Stimulated activated naive CD8-positive, alpha-beta T cell treated with anti-CD3 and anti-CD28 coated beads, Interleukin-15, Interleukin-2, amounts not matched to agents 100 U/mL and 50 U/mL, for 24 hours (primary cell): ENCODE data around the gene ADGRA1.
A peak's percentile ranks its signal among the peaks of the same experiment; 100 is the strongest.

ENCODE experiments used
- ATAC-seq: fragments of 150-1000 bp; cut with Tn5 transposase; one replicate; pipeline ENCODE4 v1.10.0; 2021
- DNase-seq: peaks from one replicate; pipeline ENCODE4 v3.0.0; 2021

ADGRA1 gene

GRCh38 chr10:133113146-133113830, 25.6 kb downstream of the ADGRA1 start:
- DNase-seq (no peak), ATAC-seq (no peak)

GRCh38 chr10:133113847-133114246, 26.1 kb downstream of the ADGRA1 start:
- DNase-seq = no peak
- ATAC-seq = no peak

DNA sequence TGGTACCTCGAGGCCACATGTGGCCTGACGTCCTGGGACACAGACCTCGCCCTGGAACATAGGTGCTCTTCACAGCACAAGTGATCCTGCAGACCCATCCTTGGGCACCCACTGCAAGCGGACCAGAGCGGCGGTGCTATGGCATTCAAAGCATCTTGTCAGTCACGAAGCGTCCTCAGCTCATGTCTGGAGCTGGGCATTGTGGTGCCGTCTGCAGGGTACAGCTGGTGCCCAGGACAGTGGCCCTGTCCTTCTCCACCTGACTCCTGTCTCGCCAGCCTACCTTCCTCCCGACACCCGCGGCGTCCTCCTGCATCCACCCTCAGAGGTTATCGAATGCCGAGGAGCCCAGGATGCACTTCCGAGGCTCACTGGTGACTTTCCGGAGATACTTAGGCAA, 26.5 kb downstream of the ADGRA1 start:
- ATAC-seq (no peak), DNase-seq (no peak)

- DNase-seq (no peak), ATAC-seq (peak; percentile 25)
Observed at GRCh38 chr10:133114726-133115452, 27.2 kb downstream of the ADGRA1 start.

DNA sequence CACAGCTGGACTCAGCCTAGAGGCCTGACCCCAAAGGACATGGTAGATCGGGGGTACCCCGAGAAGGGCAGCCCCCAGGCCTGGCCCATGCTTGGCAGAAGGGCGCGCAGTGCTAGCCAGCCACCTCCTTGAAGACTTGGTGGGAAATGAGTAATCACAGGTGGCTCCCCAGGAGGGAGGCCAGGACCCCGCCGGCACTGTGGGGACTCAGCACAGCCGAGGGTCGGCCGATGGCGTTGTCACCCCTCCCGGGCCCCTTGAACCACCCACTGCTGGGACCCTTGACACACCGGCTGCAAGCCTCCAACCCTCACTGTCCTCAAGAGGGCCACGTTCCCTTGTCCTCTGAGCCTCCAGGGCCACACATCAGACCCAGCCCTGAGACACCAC, 27.7 kb downstream of the ADGRA1 start:
- DNase-seq = no peak
- peak; percentile 11 for ATAC-seq

- no peak for ATAC-seq
- no peak for DNase-seq
Observed at GRCh38 chr10:133115976-133116375, 28.3 kb downstream of the ADGRA1 start.

- DNase-seq (no peak), ATAC-seq (no peak)
Observed at GRCh38 chr10:133116455-133116854, 28.7 kb downstream of the ADGRA1 start.

DNA sequence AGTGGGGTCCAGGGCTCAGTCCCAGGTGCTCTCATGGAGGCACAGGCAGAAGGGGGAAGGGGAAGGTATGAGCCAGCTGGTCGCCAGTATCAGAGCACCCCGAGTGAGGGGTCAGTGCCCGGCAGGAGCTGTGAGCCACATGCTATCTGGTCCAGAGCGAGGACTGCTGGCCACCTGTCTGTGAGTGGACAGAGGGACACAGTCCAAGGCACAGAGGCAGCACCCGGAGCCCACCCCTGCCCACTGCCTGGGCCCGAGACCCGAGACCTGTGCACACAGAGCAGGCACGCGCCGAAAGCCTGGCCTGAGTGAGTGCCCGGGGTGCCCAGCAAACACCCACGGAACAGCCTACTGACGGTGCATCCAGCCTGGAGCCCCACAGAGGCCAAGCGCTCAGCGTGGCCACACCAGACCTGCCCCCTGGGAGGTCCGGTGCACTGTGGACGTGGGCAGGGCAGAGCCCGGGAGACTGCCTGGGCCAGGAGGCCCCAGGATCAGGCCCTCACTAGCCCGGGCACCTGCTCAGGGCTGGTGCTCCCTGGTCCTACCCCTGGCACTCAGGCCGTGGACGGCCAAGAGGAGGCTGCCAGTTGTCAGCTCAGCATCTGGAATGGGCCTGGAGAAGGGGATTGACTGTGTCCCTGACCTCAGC, 29.4 kb downstream of the ADGRA1 start:
- DNase-seq = no peak
- ATAC-seq = no peak

DNA sequence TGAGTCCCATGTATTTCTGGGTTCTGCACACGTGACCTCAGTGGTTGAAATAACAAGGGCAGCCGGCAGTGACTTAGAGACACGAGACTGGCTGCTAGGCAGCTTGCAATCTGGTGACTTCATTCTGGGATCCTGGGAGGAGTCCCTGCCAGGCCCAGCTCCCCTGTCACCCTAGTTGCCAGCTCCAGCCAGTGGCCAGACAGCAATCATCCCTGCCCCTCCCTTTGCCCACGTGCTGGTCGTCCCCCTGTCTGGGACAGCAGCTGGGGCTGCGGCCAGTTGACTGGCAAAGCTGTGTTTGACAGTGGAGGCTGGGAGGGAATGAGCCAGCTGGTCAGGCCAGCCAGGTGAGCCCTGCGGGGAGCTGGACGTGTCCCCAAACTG, 30.0 kb downstream of the ADGRA1 start:
- DNase-seq (no peak), ATAC-seq (no peak)

DNA sequence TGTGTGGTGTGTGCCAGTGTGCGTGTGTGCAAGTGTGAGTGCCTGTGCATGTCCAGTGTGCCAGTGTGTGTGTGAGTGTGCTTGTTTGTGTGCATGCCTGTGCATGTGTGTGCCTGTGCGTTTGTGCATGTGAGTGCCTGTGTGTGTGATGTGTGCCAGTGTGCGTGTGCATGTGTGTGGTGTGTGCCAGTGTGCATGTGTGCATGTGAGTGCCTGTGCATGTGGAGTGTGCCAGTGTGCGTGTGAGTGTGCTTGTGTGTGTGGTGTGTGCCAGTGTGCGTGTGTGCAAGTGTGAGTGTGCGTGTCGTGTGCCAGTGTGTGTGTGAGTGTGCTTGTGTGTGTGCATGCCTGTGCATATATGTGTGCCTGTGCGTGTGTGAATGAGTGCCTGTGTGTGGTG, 33.8 kb downstream of the ADGRA1 start:
- ATAC-seq (no peak), DNase-seq (no peak)

- DNase-seq (no peak), ATAC-seq (no peak)
Observed at GRCh38 chr10:133122171-133122935, 34.6 kb downstream of the ADGRA1 start.

- no peak for ATAC-seq
- no peak for DNase-seq
Observed at GRCh38 chr10:133123050-133123745, 35.5 kb downstream of the ADGRA1 start.

DNA sequence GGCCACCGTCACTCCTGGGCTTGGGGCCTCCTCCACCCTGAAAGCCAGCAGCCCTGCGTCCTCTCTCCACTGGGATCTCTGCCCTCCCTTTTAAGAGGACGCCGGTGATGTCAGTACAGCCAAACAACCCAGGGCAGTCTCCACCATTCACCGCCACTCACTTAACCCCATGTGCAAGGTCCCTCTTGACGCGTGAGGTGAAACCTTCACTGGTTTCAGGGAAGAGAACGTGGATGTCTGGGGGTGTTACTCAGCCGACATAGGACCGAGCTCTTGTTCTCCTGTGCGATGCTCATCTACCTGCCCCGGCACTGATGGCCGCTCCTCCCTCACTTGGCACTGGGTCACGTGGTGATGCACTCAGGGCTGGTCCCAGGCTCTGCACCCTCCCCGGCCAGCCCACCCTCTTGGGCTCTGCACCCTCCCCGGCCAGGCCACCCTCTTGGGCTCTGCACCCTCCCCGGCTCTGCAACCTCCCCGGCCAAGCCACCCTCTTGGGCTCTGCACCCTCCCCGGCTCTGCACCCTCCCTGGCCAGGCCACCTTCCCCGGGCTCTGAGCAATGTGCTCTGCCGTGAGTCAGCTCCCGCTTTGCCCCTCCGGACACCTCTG, 36.1 kb downstream of the ADGRA1 start:
- ATAC-seq (no peak), DNase-seq (no peak)

DNA sequence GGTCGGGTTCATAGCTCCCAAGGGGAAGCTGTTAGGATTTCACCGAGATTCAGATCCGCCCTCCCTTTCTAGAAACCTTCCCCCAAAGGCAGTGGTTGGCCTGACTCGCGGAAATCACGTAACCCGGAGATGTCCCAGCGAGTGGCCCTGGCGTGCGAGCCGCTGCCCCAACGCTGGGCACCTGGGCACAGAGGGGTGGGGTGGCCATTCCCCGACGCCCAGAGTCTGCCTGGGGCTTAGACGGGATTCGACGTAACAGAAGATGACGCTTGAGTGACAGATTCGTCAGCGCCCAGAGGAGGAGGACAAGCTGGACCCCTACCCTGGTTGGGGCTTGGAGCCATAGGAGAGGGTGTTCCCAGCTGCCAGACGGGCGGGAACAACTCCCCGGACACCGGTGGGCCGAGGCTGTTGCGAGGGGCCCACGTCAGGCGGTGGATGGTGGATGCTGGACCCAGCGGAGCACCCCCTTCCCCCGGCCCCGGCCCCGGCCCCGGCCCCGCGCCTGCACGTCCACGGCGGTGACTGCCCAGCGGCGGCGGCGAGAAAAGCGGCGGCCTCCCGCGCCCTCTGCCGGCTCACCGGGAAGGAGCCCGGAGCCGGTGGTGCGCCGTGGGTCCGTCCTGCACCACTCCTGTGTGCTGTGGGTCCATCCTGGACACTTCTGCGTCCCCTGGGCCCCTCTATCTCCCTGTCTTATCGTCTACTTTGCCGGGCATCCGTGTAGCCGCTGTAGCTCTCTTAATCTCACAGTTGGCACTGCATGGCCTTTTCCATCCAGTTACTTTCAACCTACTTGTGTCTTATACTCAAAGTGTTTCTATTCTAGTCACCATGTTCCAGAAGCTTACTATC, 36.9 kb downstream of the ADGRA1 start:
- ATAC-seq (no peak), DNase-seq (peak; percentile 43)

GRCh38 chr10:133125901-133126300, 38.2 kb downstream of the ADGRA1 start:
- ATAC-seq (no peak), DNase-seq (no peak)

- ATAC-seq = no peak
Observed at GRCh38 chr10:133126431-133127290, 38.9 kb downstream of the ADGRA1 start.

DNA sequence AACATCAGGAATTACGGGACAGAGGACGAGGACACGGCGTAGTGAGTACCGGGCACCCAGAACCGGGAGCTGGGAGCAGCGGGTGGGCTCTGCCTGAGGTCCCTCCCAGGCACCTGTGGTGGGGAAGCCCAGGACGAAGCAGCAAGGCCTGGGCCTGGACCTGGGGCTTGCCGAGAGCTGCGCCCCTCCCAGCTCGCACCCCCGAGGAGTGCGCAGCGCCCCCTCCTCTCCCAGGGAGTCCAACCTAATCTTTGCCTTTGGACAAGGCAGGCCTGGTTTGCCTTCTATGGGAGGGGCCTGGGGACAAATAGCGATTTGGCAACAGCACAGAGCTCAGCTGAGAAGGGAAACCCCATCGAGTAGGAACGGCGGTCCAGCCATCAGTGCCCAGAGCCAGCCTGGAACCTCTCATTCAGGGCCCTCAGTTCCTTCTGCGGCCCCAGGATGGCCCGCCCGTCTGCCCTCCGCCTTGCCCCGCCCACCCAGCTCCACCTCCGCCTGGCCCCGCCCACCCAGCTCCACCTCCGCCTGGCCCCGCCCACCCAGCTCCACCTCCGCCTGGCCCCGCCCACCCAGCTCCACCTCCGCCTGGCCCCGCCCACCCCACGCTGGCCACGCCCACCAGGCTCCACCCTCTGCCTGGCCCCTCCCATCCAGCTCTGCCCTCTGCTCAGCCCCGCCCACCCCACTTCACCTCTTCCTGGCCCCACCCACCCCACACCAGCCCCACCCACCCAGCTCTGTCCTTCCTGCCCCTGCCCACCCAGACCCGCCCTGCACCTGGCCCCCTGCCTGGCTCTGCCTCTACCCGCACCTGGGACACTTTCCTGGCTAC, 39.8 kb downstream of the ADGRA1 start:
- peak; percentile 63 for DNase-seq
- no peak for ATAC-seq

More at GRCh38 chr10:133126431-133127290, 38.9 kb downstream of the ADGRA1 start:
- DNase-seq = no peak
